Measurements from ENCODE around the gene GDNF. TPM values are rescaled to one million over a fixed set of nuclear protein-coding genes. Genes with fewer than 3 reads are reported as not detected.

The GDNF gene
- total RNA-seq, 1 donor from 2014 or later = 0.65 TPM

DNA sequence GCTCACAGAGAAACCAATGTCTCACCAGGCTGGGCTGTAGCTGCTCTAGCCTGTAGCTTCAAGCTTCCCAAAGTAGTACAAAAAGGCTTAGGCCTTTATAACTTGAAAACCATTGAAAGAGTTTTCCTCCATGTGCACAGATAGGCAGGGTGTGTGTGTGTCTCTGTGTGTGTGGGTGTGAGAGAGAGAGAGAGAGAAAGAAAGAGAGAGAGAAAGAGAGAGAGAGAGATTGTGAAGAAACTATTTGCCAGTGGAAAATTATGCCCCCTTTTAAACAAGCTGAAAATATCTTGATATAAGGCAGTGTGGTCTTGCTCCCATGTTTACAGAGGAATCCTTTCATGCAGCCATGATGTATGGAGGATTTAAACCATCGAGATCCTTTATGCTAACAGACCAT is 17.9 kb upstream of the GDNF start:
- Mint-ChIP-seq H3K36me3 (ENCODE audit: low read depth) (no peaks in the 10 kb centered on the region), H3K4me1 (no peaks in the 10 kb centered on the region), H3K27ac (ENCODE audit: unreplicated experiment) (no peak overlapping the region), H3K9me3 (peaks cover 12% of the 10 kb centered on the region), H3K4me3 (no peak overlapping the region), H3K27me3 (ENCODE audit: low read depth) (no peaks in the 10 kb centered on the region)
- no peak for DNase-seq (ENCODE audit: low read depth, low spot score)
- TF ChIP-seq, protein P1, sequence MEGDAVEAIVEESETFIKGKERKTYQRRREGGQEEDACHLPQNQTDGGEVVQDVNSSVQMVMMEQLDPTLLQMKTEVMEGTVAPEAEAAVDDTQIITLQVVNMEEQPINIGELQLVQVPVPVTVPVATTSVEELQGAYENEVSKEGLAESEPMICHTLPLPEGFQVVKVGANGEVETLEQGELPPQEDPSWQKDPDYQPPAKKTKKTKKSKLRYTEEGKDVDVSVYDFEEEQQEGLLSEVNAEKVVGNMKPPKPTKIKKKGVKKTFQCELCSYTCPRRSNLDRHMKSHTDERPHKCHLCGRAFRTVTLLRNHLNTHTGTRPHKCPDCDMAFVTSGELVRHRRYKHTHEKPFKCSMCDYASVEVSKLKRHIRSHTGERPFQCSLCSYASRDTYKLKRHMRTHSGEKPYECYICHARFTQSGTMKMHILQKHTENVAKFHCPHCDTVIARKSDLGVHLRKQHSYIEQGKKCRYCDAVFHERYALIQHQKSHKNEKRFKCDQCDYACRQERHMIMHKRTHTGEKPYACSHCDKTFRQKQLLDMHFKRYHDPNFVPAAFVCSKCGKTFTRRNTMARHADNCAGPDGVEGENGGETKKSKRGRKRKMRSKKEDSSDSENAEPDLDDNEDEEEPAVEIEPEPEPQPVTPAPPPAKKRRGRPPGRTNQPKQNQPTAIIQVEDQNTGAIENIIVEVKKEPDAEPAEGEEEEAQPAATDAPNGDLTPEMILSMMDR (conservative IDR thresholded peaks at IDR 0.05) = no peak

DNA sequence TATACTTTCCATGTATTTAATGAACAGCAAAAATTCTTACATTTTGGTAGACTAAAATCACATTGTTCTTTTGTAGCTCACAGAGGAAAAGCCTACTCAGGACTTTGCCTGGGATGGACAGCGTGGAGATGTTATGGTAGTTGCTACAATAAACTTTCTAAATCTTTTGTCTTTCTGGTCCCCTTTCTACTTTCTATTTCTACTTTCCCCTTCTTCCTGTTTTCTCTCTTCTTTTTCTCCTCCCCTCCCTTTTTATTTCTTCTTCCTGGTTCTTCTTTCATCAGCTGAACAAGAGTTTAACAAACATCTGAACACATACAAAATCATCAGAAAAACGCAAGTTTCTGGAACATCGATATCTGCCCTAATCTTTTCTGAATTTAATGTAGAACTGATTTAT is 15.6 kb upstream of the GDNF start:
- no peak overlapping the region for H3K27ac Mint-ChIP-seq (ENCODE audit: unreplicated experiment)
- H3K27me3 Mint-ChIP-seq (ENCODE audit: low read depth) = no peaks in the 10 kb centered on the region
- TF ChIP-seq, protein P1 (conservative IDR thresholded peaks at IDR 0.05) = no peak

DNA sequence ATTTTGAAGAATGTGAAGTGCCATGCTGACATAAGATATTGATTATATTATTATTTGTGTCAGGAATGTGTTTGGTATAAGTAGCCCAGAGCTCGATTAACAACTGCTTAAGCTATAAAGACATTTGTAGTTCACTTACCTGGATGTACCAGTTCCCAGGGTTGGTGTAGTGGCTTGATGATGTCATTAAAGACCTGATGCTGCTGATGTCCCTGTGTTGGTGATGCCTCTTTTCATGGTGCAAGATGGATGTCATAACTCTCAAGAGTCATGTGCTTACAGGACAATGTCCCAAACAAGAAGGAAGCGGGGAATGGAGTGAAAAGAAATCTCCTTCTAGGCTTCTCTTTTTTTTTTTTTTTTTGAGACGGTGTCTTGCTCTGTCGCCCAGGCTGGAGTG is 11.5 kb upstream of the GDNF start:
- TF ChIP-seq, protein P1 (conservative IDR thresholded peaks at IDR 0.05) = no peak
- H3K36me3 Mint-ChIP-seq (ENCODE audit: low read depth) = no peaks in the 10 kb centered on the region
- H3K9me3 Mint-ChIP-seq = peaks cover 12% of the 10 kb centered on the region
- H3K4me3 Mint-ChIP-seq = no peak overlapping the region
- peaks cover 9% of the 10 kb centered on the region for H3K27me3 Mint-ChIP-seq (ENCODE audit: low read depth)
- DNase-seq (ENCODE audit: low read depth, low spot score) = no peak
- H3K4me1 Mint-ChIP-seq = no peaks in the 10 kb centered on the region
- no peak overlapping the region for H3K27ac Mint-ChIP-seq (ENCODE audit: unreplicated experiment)

More for the DNA sequence above, 15.6 kb upstream of the GDNF start:
- Mint-ChIP-seq H3K9me3 (peaks cover 12% of the 10 kb centered on the region), H3K36me3 (ENCODE audit: low read depth) (no peaks in the 10 kb centered on the region), H3K4me3 (no peak overlapping the region), H3K4me1 (no peaks in the 10 kb centered on the region)
- no peak for DNase-seq (ENCODE audit: low read depth, low spot score)

DNA sequence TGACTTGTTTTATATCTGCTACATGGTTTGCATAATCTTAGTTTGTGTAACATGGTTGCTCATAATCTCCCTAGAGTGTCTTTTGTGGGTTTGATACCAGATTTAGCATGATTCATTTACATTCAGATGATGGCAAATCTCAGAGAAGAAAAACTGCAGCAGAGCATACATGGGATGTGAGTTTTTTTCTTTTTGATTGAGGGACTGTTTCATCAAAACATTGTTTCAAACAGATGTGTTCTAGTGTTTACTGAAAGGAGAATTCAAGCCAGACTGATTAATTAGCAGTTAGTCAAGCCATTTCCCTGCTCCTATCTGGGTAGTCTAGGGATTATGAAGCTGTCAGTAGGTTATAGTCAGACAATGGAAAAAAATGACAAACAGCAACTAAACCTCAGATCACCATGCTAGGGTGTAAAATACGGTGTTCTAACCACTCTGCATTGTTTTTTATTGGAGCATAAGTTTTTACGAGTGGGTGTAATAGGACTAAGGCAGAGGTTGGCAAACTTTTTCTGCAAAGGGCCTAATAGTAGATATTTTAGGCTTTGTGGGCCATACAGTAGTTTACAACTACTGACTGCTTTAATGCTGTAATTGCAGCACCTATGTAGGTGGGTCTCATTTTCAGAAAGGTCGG is 10.5 kb upstream of the GDNF start:
- no peak for DNase-seq (ENCODE audit: low read depth, low spot score)
- TF ChIP-seq, protein P1 (conservative IDR thresholded peaks at IDR 0.05) = no peak
- Mint-ChIP-seq H3K4me1 (no peaks in the 10 kb centered on the region), H3K27me3 (ENCODE audit: low read depth) (peaks cover 9% of the 10 kb centered on the region), H3K9me3 (peaks cover 8% of the 10 kb centered on the region), H3K36me3 (ENCODE audit: low read depth) (no peaks in the 10 kb centered on the region), H3K4me3 (no peak overlapping the region), H3K27ac (ENCODE audit: unreplicated experiment) (no peak overlapping the region)

DNA sequence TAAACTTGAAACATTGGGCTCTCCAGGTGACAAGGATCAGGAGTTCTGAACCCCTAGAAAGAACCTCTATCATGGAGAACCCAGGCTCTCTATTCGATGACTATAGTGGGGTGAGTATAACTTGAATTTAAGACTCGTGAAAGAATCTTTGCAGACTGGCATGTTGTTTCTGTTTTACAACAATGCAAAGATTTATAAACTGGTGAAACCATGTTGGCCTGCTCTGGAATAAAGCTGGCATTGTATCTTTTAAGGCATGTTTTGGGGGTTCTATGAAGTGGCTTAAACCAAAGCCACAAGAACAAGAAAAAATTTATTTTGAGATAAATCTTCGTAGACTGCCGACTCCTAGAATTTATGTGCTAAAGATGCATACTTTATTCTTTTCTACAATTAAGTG is 9.8 kb upstream of the GDNF start:
- TF ChIP-seq, protein P1 (conservative IDR thresholded peaks at IDR 0.05) = no peak
- no peak overlapping the region for H3K27ac Mint-ChIP-seq (ENCODE audit: unreplicated experiment)
- DNase-seq (ENCODE audit: low read depth, low spot score) = no peak
- no peaks in the 10 kb centered on the region for H3K4me1 Mint-ChIP-seq
- H3K4me3 Mint-ChIP-seq = no peak overlapping the region
- H3K9me3 Mint-ChIP-seq = peaks cover 3% of the 10 kb centered on the region
- H3K27me3 Mint-ChIP-seq (ENCODE audit: low read depth) = peaks cover 13% of the 10 kb centered on the region
- no peaks in the 10 kb centered on the region for H3K36me3 Mint-ChIP-seq (ENCODE audit: low read depth)

All from neural crest cell (in vitro differentiated cells).